SKM-1 treated with dmso at 0.1 percent for 144 hours (cell line): ENCODE measurements around the gene DGKH.
"Not testable (repeated sequence)": the region's sequence is repeated elsewhere in the genome, so short reads cannot be mapped to it uniquely, and the experiment has no call there.

Source experiments
- DNase-seq: peaks from one replicate; lab custom pipeline; 2025; ENCODE audit not compliant: unreplicated experiment; lab: John Stamatoyannopoulos, UW

The DGKH gene

DNA sequence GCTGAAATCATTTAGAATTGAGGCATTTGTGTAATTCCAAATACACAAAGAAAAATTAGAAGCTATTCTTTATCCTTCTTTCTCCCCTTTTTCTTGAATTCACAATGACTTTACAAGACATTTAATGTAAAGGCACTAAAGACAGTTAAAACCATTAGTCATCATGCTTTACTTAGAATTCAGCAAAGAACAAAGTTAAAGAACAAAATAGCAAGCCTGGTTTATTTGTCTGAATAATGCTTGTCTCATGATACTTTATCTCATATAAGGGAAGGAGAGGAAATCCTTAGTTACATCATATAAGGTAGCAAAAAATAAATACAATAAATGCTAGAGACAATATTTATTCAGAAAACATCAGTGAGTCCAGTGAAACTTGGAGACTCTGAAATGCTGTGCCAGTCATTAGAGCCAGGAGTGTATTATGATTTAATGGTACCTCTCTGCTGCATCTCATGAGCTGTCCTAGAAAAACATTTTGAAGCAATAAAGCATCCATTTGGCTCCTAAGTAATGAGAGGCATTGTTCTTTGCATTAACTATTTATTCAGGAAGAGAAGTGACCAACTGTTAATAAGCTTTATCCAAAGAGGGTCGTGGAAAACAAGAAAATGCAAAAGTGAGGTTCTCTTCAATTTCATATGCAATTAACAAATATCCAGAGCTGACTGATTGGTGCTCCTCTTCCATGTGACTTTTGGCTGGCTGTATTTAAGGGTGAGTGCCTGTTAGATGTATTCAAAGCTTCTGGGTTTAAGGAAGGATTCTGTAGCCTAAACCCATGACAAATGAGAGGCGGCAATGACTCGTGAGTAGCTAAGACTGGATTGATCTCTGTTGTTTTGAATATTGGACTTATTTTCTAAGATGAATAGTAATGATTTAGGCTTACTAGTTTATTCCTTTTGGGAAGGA lies 105.0 kb downstream of the DGKH start:
- no peak for DNase-seq

DNA sequence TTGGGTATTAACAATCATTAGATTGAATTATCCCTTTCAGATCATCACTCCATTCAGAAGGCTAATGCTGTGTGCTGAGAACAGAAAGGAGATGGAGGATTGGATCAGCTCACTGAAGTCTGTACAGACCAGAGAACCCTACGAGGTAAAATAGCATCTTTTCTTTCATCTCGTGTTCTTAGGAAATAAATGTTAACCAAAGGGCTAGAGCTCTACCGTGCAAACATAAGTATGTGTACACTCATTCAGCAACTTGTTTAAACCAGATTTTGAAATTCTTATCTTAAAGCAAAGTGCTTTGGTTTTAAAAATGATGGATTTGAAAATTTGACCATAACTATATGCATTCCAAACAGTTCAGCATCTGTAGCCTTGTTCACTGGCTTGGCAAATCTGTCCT lies 106.8 kb downstream of the DGKH start:
- no peak for DNase-seq

- not testable (repeated sequence) for DNase-seq
Measured at GRCh38 chr13:42163338-42163737, 114.9 kb downstream of the DGKH start.

DNA sequence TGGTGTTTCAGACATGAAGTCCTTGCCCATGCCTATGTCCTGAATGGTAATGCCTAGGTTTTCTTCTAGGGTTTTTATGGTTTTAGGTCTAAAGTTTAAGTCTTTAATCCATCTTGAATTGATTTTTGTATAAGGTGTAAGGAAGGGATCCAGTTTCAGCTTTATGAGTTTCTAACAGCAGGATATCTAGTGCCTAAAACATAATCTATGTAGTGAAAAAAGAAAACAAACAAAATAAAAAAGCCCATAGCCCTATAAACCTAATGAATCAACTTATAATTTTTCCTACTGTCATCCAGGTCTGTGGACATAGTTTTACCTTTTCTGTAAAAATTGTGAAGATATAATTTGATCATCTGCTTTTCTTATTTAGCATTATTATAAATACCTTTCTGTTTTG lies 115.5 kb downstream of the DGKH start:
- not testable (repeated sequence) for DNase-seq

- DNase-seq = no peak
Measured at GRCh38 chr13:42164557-42165125, 116.2 kb downstream of the DGKH start.

- DNase-seq = no peak
Measured at GRCh38 chr13:42168496-42168895, 120.0 kb downstream of the DGKH start.

DNA sequence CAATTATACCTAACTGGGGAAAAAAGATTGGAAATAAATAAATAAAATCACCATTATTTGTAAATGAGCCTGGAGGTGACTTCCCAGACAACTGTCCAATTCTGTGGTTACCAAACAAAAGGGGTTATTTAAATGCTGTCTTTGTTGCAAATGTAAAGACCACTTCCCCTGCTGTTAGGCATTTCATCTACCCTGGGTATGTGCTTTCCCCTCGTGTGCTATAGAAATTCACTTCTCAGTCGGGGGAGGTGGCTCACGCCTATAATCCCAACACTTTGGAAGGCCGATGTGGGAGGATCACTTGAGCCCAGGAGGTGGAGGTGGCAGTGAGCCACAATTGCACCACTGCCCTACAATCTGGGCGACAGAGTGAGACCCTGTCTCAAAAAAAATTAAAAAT lies 121.6 kb downstream of the DGKH start:
- DNase-seq = no peak

GRCh38 chr13:42173789-42174343 lies 125.4 kb downstream of the DGKH start:
- no peak for DNase-seq

GRCh38 chr13:42174344-42175162 lies 126.1 kb downstream of the DGKH start:
- no peak for DNase-seq

- DNase-seq = no peak
Measured at GRCh38 chr13:42176294-42176693, 127.8 kb downstream of the DGKH start.

DNA sequence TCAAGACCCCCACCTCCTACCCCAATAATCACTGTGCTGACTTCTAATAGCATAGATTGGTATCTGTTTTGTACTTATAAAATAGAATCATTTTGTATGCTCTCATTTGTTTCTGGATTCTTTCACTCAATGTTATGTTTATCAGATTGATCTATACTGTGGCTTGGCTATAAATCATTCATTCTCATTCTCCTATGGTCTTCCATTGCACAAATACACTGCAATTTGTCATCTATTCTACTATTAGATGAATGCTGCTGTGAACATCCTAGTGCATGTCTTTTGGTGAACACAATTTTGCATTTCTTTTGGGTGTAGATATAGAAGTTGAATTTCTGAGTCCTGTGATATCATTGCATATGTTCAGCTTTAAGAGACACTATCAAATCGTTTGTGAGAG lies 128.7 kb downstream of the DGKH start:
- DNase-seq = no peak

GRCh38 chr13:42181381-42181953 lies 133.0 kb downstream of the DGKH start:
- no peak for DNase-seq

GRCh38 chr13:42189061-42189460 lies 140.6 kb downstream of the DGKH start:
- no peak for DNase-seq

DNA sequence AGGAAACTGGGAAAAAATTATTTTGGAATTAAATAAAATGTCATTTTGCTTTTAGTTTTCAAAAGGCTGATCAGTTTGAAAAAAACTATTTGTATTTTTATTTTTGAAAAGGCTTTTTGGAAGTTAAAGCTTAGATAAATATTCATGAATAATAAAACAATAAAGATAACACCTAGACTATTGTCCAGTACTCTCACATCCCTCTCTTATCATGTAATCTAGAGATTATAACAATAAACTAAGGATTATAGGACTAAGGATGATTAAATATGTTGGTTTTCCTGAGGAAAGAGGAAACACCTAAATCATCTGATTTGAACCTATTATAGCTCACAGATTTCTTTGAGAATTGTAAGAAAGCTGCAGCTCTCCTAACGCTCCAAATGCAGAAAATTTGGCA lies 142.1 kb downstream of the DGKH start:
- DNase-seq = no peak

- no peak for DNase-seq
Measured at GRCh38 chr13:42211704-42212464, 163.4 kb downstream of the DGKH start.

DNA sequence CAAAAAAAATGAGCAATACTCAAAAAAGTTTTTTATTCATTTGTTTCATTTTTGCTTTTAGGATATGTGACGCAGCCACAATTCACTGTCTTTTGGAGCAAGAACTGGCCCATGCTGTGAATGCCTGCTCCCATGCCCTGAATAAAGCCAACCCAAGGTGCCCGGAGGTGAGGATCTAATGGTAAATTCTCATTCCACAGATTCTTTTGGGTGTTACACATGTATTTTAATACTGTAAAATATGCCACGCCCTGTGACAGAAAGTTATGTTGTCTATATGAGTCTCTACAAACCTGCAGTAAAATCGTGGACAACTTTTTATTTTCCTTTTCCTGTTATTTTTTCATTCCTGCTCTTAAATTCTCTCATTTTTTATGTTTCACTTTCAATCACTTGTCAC lies 166.0 kb downstream of the DGKH start:
- DNase-seq = no peak

GRCh38 chr13:42215578-42216421 lies 167.4 kb downstream of the DGKH start:
- DNase-seq = no peak

DNA sequence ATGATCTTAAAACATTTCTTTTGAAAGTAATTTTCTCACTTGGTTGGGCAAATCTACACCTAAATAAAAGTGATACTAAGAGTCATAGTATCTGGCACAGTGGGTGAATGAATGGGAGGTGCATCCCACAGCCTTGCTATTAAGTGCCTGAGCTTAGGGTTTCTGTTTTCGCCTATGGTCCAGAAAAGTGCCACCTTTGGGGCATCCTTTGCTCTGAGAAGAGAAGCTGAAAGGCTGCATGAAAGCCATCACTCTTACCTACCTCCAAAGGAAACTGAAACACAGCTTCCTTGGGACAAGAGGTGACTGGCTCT lies 167.9 kb downstream of the DGKH start:
- no peak for DNase-seq

DNA sequence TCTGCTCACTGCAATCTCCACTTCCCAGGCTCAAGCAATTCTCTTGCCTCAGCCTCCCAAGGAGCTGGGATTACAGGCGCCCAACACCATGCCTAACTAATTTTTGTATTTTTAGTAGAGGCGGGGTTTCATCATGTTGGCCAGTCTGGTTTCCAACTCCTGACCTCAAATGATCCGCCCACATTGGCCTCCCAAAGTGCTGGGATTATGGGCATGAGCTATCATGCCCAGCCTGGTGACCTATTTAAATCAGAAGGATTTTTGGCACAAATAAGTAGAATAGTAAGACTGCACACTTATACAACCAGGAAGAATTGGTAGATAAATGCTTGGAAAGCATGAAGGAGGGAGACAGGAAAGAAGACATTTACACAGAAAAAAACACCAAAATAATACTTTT lies 170.1 kb downstream of the DGKH start:
- no peak for DNase-seq

DNA sequence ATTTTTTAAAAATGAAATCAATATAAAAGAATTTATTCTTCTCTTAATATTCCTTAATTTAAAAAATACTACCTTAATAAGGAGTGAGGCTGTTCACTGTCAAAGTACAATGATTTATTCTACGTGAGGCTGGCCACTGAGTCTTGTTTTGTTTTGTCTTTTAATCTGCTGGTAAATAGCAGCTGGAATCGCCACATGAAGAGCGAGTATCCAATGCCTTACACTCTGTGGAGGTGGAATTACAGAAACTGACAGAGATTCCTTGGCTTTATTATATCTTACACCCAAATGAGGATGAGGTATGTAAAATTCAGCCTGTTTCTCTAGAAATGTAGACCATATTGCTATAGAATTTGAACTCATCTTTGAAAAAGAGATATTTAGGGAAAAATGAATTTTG lies 170.6 kb downstream of the DGKH start:
- DNase-seq = no peak
